GM18502 (cell line): Measurements from ENCODE around the gene BAIAP3.
A peak's percentile ranks its signal among the peaks of the same experiment; 100 is the strongest.

Experiments used
- ATAC-seq: cut with Tn5 transposase; IDR thresholded peaks from one replicate; pipeline ENCODE4 v1.9.1; 2021; ENCODE audit warnings: mild to moderate bottlenecking; ENCODE audit not compliant: unreplicated experiment, poor library complexity

Gene BAIAP3

GRCh38 chr16:1344499-1344898 is 11.1 kb downstream of the BAIAP3 start:
- ATAC-seq = no peak

- no peak for ATAC-seq
Measured at GRCh38 chr16:1345087-1345486, 11.6 kb downstream of the BAIAP3 start.

GRCh38 chr16:1345651-1346421 is 12.4 kb downstream of the BAIAP3 start:
- ATAC-seq = no peak

GRCh38 chr16:1346422-1347285 is 13.2 kb downstream of the BAIAP3 start:
- ATAC-seq = no peak

- ATAC-seq = no peak
Measured at GRCh38 chr16:1347286-1347855, 13.9 kb downstream of the BAIAP3 start.

- ATAC-seq = no peak
Measured at GRCh38 chr16:1347962-1348361, 14.5 kb downstream of the BAIAP3 start.

- no peak for ATAC-seq
Measured at GRCh38 chr16:1348441-1348840, 15.0 kb downstream of the BAIAP3 start.

- ATAC-seq = no peak
Measured at GRCh38 chr16:1348926-1349325, 15.5 kb downstream of the BAIAP3 start.

- ATAC-seq = no peak
Measured at GRCh38 chr16:1349351-1349750, 15.9 kb downstream of the BAIAP3 start.

- no peak for ATAC-seq
Measured at GRCh38 chr16:1349951-1350350, 16.5 kb downstream of the BAIAP3 start.

- no peak for ATAC-seq
Measured at GRCh38 chr16:1350691-1351090, 17.2 kb downstream of the BAIAP3 start.

GRCh38 chr16:1351215-1351581 is 17.8 kb downstream of the BAIAP3 start:
- ATAC-seq = peak; percentile 24

GRCh38 chr16:1351582-1352362 is 18.3 kb downstream of the BAIAP3 start, which contains the start of the genes GNPTG and TSR3:
Gene GNPTG (plus strand): TSS chr16:1351931. CDS start chr16:1351966, 35 bp downstream.
Gene TSR3 (minus strand): TSS chr16:1351878. CDS start chr16:1351804, 74 bp downstream.
- peak; percentile 70 for ATAC-seq

- no peak for ATAC-seq
Measured at GRCh38 chr16:1354815-1355540, 21.5 kb downstream of the BAIAP3 start.

- no peak for ATAC-seq
Measured at GRCh38 chr16:1355591-1355990, 22.1 kb downstream of the BAIAP3 start.

- ATAC-seq = no peak
Measured at GRCh38 chr16:1356061-1356900, 22.8 kb downstream of the BAIAP3 start.

GRCh38 chr16:1357906-1358566 is 24.6 kb downstream of the BAIAP3 start:
- no peak for ATAC-seq

- ATAC-seq = no peak
Measured at GRCh38 chr16:1361685-1362360, 28.4 kb downstream of the BAIAP3 start.
